Right ventricle myocardium superior (tissue), 1 donor: ENCODE measurements around the gene VASP. TPM values are rescaled to one million over a fixed set of nuclear protein-coding genes. Genes with fewer than 3 reads are reported as not detected.

Experiments
- ATAC-seq: fragments of 200-7000 bp; cut with Tn5 transposase; one replicate; pipeline ENCODE4 v1.9.1; 2020; ENCODE audit warnings: mild to moderate bottlenecking; ENCODE audit not compliant: poor library complexity
- DNase-seq: peaks from one replicate; pipeline ENCODE4 v3.0.0-alpha.2; 2020
- intact Hi-C: fragments of 100-400 bp; cut with DNase I; formaldehyde crosslinking; loops from one replicate; pipeline ENCODE4 v1.11.2; 2022
- long read RNA-seq: library from polyadenylated mRNA; unstranded; transcript quantifications from one replicate; pipeline ENCODE4 v2.0.0, GENCODE V29; 2021
- total RNA-seq: library from RNA; stranded (reverse); fragmentation: NEBNext Ultra II Directional; extraction: Animal tissue kit (Norgen Biotek cat#: 25700); gene quantifications from one replicate; pipeline ENCODE4 v1.2.1, GENCODE V29; 2021
- donor health status: DM: no; HTN: yes; CAD: no; lungs with severe emphysema.

The VASP gene
- 42.9 TPM for total RNA-seq
- long read RNA-seq, transcript VASP-201 (13 exons, 2,305 nt), result major isoform, 17 of 49 reads
- long read RNA-seq, partial matches to known transcripts, result 26 of 49 reads
- long read RNA-seq, other reads (novel, unspliced or antisense), result 5 of 49 reads

DNA sequence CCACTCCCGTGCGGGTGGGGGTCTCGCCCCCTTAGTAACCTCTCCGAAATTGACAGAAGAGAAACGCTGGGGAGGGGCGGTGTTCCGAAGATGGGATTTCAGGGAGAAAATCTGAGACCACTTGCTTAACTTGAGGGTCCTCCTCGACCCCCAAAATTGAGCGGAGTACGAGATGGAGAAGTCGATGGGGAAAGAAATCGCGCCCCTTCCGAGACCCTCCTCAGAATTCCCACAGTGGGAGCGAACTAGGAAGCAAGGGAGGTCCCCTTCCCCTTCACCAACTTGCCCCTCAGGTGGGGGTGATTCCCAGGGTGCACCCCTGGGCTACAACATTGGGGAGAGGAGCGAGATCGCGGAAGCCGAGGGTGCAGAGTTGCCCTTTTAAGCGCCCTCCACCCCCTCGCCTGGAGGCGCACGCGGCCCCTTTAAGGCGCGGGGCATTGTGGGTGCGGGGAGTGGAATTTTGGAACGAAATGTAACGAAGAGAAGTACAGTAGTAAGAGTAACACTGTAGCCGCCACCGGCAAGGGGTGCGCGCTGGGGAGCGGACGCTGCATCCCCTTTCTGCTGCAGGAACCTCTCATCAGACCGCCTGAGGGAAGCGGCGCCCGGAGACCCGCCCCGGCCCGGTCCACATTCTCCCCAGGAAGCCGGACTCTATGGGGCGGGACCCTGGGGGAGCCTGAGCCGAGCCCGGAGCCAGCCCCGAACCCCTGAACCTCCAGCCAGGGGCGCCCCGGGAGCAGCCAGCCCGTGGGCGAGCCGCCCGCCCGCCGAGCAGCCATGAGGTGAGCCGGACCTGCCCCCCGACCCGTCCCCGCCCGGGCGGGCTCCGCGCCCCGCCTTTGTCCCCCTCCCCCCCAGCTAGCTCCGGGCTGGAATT is at the start of gene VASP:
VASP (plus strand) TSS at position 491 of the 883 bp plus-strand sequence; CDS start at position 784, 293 bp downstream.
- ATAC-seq (peak; percentile 87), DNase-seq (peak; percentile 92)
- intact Hi-C loops, result no loop called here

DNA sequence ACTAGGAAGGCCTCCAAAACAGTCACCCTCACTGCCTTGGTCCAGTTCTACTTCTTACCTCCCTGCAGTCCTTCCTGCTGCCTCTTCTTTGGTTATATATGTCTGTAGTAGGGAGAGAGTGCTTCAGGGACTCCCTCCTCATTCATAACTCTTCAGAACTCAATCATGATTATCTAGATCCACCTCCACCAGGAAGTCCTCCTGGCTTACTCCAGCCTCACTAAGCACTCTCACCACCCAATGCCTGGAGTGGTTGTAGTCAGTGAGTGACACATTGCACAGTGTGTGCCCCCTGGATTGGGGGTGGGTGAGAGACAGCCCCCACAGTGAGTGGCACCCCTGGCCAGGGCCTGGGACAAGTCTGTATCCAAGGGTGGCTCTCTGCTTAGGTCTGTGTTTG is 49.5 kb upstream of the VASP start:
- intact Hi-C loops, result no loop called here
- DNase-seq, result no peak

DNA sequence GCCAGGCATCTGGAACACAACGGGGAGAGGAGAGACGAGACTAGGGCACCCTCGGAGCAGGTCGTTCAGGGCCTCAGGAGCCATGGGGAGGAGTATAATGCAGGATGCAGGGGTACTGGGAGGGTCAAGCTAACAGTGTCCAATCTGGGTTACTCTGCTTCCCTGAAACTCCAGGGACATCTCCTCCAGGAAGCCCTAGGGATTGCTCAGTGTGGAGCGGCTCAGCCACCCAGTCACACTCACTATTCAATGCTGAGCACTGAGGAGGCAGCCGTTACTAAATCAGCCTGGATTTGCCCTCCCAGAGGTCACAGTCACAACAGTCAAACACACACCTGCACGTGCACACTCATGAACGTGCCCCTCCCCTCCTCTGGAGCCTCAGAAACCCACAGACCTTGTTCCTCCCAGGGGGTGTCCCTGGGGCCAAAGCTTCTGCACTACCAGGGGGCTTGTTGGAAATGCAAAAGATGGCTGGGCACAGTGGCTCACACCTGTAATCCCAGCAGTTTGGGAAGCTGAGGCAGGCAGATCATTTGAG is 46.4 kb upstream of the VASP start:
- ATAC-seq (no peak), DNase-seq (no peak)
- intact Hi-C loops, result no loop called here

More for the DNA sequence above, 49.5 kb upstream of the VASP start:
- ATAC-seq, result no peak

DNA sequence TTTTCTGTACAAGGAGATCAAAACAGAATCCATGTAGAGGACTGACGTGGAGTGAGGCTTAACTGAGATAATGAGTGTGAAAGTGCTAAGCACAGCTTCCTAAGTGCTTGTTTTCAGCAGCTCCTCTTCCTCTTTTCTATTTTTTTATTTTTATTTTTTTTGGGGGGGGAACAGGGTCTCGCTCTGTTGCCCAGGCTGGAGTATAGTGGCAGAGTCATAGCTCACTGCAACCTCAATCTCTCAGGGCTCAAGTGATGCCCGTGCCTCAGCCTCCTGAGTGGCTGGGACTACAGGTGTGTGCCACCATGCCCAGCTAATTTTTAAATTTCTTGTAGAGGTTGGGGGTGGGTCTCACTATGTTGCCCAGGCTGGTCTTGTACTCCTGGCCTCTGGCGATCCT is 45.1 kb upstream of the VASP start:
- no peak for ATAC-seq
- intact Hi-C loops, result no loop called here
- no peak for DNase-seq

DNA sequence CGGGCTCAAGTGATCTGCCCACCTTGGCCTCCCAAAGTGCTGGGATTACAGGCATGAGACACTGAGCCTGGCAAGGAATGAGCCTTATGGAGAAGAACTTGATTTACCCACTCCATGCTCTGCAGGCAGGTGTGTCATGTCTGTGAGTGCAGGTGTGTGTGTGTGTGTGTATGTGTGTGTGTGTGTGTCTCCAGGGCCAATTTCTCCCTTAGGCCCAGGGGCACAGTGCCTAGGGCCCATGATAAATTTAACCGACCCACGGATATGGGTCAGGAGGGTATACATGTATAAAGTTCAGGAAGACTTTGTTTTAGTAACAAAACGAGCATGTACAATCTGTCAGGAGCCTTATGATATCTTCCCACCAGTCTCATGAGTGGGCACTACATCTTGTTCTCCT is 44.0 kb upstream of the VASP start:
- no peak for ATAC-seq
- DNase-seq, result no peak
- intact Hi-C loops, result no loop called here

DNA sequence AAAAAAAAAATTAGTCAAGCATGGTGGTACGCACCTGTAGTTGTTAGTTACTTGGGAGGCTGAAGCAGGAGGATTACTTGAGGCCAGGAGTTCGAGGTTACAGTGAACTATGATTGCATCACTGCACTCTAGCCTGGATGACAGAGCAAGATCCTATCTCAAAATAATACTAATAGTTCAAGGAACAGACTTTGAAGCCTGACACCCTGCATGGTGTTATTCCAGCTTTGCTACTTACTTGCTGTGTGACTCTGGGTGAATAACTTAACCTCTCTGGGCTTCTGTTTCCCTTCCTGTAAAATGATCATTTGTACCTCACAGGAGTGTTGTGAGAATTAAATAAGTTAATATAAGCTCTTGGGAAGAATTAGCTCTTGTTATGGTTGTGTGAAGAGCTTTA is 43.0 kb upstream of the VASP start:
- ATAC-seq (no peak), DNase-seq (no peak)
- intact Hi-C loops, result no loop called here

DNA sequence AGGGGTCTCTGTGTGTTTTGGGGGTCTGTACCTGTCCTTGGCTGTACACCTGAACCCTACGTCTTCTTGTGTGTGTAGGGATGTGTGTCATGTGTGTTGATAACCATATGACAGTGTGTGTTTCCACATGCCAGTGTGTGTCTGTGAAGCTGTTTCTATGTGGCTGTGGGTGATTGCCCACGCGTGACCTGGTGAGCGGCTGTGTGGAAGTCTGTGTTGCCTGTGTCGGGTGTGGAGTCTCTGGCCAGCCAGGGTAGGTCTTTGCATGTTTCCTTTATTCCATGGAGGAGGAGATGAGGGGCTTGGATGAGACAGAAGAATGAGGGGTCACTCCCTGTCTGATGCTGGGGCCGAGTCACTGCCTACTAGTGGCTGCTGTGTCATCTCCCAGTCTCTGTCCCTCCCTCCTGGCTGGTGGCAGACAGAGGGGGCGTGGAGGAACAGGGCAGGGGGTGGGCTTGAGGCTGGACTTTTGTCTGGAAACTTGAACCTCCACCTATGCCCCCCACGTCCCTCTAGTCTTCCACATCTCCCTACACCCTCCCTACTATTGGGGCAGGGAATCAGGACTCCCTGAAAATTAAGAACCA is 42.3 kb upstream of the VASP start:
- intact Hi-C loops, result no loop called here
- no peak for ATAC-seq
- no peak for DNase-seq

DNA sequence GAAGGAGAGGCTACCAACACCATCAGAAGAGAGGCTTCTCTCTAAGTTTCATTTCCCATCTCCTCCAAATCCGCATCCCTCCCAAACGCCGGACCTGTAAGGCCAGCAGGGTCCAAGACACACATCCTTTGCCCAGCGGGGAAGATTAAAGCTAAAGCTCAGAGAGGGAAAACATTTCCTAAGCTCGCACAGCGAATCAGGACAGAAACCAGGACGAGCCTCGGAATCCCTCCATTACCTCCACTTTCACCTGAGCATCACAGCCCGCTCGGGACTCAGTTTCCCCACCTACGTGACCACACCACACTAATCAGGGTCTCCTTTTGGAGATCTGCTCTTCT is 40.2 kb upstream of the VASP start:
- ATAC-seq, result no peak
- intact Hi-C loops, result no loop called here
- no peak for DNase-seq

DNA sequence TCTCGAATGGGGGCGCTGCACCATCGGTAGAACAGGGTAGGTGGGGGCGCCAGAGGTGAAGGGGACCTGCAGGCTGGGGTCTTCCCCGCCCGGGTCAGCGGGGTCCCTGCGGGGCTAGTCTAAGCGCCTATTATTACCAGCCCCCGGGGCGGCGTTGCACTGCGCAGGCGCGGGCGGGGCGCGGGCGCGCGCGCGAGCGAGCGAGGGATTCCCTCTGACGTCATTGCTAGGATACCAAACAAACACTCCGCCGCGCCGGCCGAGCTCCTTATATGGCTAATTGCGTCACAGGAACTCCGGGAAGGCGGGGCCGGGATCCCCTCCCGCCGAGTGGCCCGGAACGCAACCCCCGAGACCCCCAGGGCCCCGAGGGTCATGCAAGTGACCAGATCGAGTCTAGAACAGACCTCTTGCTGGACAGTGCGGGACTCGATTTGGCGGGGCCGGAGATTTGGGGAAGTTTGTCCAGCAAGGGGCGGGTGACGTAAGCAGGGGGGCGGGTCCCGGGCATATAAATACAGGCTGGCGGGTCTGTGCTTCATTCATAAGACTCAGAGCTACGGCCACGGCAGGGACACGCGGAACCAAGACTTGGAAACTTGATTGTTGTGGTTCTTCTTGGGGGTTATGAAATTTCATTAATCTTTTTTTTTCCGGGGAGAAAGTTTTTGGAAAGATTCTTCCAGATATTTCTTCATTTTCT is 39.7 kb upstream of the VASP start, which contains the start of gene FOSB:
FOSB (plus strand) TSS at position 541 of the 703 bp plus-strand sequence. CDS start 591 bp downstream, outside the sequence.
- intact Hi-C loops, result no loop called here
- DNase-seq (peak; percentile 97), ATAC-seq (peak; percentile 73)

DNA sequence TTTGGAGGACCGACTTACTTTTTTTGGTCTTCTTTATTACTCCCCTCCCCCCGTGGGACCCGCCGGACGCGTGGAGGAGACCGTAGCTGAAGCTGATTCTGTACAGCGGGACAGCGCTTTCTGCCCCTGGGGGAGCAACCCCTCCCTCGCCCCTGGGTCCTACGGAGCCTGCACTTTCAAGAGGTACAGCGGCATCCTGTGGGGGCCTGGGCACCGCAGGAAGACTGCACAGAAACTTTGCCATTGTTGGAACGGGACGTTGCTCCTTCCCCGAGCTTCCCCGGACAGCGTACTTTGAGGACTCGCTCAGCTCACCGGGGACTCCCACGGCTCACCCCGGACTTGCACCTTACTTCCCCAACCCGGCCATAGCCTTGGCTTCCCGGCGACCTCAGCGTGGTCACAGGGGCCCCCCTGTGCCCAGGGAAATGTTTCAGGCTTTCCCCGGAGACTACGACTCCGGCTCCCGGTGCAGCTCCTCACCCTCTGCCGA is 39.1 kb upstream of the VASP start:
- DNase-seq, result peak; percentile 49
- ATAC-seq, result no peak
- intact Hi-C loops, result no loop called here

DNA sequence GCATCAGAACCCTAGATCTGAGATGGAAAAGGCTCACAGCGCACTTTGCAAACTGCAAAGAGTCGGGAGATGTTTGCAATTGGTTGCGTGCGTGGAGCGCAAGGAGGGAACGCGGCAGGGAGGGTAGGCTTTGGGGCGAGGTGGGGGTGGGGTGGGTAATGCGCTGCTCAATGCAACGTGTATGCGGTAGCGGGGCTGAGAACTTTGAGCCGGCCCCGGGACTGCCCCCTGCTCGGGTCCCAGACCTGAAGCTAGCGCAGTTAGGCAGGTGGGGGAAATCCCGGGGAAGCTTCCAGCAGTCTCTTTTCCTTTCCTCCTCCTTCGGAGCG is 38.5 kb upstream of the VASP start:
- DNase-seq, result no peak
- ATAC-seq, result peak; percentile 9
- intact Hi-C loops, result no loop called here

DNA sequence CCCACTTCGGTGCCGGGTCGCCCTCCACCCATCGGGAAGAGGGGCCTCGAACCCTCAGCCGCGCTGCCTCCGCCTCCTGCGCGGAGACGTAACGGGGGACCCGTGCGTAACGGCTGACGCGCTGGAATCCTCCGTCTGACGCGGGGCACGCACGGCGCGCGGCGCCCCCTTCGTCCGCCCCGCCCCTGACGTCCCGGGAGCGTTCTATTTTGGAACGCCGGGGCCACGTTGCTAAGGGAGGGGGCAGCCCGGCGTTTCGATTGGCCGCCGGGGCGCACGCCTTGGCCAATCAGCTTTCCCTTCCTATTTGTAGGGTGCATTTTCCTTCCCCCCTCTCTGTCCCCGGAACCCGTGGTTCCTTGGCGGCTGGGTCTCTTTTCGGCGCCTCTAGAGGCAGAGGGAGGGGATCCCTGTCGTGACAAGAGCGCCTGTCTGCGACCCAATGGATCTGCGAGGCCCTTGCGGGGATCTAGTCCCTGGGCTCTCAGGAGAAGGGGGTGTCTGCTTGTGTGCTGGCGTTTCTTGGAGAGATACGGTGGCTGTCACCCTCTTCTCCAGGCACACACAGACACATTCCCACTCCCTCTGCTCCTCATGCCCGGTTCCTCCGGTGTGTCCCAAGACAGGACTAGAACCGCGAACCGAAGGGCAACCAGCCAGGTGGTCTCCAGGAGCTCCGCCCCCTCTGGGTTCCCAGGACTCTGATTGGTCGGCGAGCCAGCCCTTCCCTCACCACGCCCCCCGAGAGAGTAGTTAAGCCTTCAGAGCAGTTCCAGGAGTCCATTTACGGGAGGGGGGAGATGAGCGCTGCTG is 37.9 kb upstream of the VASP start:
- intact Hi-C loops, result no loop called here
- ATAC-seq (peak; percentile 91), DNase-seq (peak; percentile 96)

DNA sequence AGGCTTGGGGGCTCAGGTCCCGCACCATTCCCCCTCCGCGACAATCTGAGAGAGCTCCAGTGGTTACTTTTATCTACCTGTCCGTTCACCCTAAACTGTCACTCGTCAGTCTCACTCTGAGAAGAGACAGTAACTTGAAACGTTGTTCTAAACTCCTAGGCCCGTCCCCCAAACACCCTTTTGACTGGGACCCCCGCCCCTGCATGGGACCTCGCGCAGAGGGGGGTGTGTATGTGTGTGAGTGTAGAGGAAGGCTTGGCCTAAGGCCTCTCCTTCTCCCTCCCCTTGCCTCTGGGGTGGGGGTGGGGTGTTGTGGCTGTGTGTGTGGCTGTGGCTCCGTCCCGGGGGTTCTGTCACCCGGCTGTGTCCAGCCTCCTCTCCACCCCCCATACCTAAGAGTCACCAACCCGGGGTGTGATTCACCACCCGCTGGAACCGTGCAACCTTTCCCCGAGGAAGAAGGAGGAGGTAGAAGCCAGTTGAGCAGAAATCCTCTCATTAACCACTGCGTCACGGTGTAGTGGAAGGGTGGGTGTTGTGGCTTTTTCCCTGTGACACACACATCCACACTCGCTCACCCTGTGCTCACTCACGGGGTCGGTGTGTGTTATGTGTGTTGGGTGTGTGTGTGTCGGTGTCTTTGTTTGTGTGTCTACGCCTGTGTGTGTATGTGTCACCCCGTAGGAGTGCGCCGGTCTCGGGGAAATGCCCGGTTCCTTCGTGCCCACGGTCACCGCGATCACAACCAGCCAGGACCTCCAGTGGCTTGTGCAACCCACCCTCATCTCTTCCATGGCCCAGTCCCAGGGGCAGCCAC is 37.1 kb upstream of the VASP start:
- no peak for ATAC-seq
- DNase-seq, result no peak
- intact Hi-C loops, result no loop called here

DNA sequence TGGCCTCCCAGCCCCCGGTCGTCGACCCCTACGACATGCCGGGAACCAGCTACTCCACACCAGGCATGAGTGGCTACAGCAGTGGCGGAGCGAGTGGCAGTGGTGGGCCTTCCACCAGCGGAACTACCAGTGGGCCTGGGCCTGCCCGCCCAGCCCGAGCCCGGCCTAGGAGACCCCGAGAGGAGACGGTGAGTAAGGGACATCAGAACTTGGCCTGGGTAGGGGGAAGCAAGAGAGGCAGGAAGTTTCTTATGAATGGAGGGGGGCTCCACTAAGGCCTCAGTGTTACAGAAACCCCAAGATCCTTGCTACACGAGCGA is 36.6 kb upstream of the VASP start:
- no peak for DNase-seq
- intact Hi-C loops, result no loop called here
- no peak for ATAC-seq

DNA sequence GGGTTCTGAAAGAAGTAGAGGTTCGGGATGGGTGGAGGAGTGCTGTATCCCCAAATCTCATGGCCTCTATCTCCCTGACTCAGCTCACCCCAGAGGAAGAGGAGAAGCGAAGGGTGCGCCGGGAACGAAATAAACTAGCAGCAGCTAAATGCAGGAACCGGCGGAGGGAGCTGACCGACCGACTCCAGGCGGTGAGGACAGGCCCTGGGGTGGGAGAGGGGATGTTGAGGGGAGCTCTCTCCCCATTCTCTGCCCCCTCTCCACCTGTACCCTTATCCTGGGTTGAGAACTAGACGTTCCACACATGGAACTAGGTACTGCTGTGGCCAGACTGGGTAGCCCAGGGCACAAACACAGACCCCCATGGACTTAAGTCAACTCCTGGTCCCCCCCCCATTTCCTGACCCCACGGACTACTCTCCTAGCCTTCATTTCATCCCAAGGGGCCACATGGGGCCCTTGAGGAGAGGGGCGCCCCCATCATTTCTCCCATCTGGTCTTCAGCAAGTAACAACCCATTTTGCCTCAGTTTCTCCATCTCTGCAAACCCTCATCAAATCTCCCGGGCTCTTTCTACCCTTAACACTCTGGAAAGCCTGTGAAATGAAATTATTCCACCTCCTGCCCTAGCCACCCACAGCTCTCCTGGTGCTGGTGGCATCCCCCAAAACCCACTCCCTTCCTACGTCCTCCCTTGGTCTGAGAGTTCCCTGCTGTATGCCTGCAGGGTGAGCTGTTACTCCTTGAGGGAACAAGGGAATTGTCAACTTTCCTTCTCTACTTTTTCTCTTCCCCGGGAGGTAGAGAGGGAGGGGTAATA is 36.0 kb upstream of the VASP start:
- ATAC-seq (no peak), DNase-seq (no peak)
- intact Hi-C loops, result no loop called here

DNA sequence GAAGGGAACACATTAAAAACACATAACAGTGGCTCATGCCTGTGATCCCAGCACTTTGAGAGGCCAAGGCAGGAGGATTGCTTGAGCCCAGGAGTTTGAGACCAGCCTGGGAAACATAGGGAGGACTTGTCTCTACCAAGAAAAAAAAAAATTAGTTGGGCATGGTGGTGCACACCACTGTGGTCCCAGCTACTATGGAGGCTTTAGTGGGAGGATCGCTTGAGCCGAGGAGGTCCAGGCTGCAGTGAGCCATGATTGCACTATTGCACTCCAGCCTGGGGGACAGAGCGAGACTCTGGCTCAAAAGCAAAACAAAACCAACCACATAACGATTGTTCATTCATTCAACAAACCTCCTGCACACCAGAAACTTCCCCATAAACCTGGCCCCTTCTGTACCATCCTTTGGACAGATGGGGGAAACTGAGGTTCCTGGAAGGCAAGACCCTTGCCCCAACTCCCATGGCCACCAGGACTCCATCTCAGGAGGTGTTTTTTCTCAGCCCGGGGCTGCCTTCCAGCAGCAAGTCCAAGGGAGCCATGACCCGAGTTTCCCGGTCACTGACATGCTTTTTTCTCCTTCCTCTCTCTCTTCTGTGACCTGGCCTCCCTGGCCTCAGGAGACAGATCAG is 35.2 kb upstream of the VASP start:
- DNase-seq, result no peak
- intact Hi-C loops, result no loop called here
- no peak for ATAC-seq
